GM21526 (cell line): ENCODE results near the gene LUZP4.
"Not testable (repeated sequence)": the region's sequence is repeated elsewhere in the genome, so short reads cannot be mapped to it uniquely, and the experiment has no call there.

Experiments used
- ATAC-seq: cut with Tn5 transposase; IDR thresholded peaks from one replicate; pipeline ENCODE4 v1.9.1; 2021; ENCODE audit warnings: moderate library complexity; ENCODE audit not compliant: unreplicated experiment, low FRiP score

Gene LUZP4

GRCh38 chrX:115333446-115333845, 43.9 kb downstream of the LUZP4 start:
- no peak for ATAC-seq

- ATAC-seq = no peak
These were observed 48.1 kb downstream of the LUZP4 start for GRCh38 chrX:115337491-115338144.

GRCh38 chrX:115339441-115340025, 50.0 kb downstream of the LUZP4 start:
- ATAC-seq = no peak

- no peak for ATAC-seq
These were observed 51.9 kb downstream of the LUZP4 start for GRCh38 chrX:115341421-115341820.

GRCh38 chrX:115344885-115345614, 55.5 kb downstream of the LUZP4 start:
- ATAC-seq = no peak

- no peak for ATAC-seq
These were observed 56.1 kb downstream of the LUZP4 start for GRCh38 chrX:115345615-115346014.

- not testable (repeated sequence) for ATAC-seq
These were observed 57.2 kb downstream of the LUZP4 start for GRCh38 chrX:115346738-115347137.

GRCh38 chrX:115348446-115349225, 59.1 kb downstream of the LUZP4 start:
- no peak for ATAC-seq

GRCh38 chrX:115350711-115351381, 61.3 kb downstream of the LUZP4 start:
- ATAC-seq = no peak

GRCh38 chrX:115356369-115356768, 66.9 kb downstream of the LUZP4 start:
- ATAC-seq = no peak
